ENCODE measurements around the gene LRRC9. TPM values are rescaled to one million over a fixed set of nuclear protein-coding genes. Genes with fewer than 3 reads are reported as not detected.

Gene LRRC9
- total and polyA plus RNA-seq, 2 donors (not counting 3 experiments of a cell fraction or from before 2014, with no cell fraction given) = not detected

DNA sequence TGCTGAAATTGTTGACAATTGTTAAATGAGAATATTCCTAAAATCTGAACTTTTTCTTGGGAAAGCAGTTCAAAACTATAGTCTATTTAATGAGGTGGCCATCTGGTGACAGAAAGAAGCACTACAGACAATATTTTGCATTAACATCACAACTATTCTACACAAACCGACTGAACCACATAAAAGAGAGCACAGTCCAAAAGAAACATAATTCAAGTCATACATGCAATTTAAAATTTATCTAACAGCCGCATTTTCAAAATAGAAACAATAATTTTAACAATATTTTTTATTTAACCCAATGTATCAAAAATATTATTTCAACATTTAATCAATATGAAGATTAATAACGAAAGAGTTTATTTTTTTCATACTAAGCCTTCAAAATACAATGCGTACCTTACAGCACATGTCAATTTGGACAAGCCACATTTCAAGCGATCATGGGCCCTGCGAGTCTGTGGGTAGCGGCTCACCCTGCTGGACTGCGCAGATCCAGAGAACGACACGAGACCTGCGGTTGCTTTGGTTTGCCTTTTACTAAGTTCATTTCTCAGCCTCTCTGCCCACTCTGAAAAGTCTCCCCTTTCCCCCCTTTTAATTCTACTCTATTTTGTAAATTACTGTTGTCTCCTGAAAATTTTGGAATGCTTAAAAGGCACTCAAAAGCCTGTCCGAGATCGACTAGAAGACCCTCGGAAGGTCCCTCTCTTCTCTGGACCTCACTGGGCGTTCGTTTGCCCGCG lies 947 bp upstream of the LRRC9 start:
- Histone ChIP-seq H3K4me1 (ENCODE audit: control insufficient read depth, extremely low read depth, insufficient read depth, low read length) (no peaks in the 10 kb centered on the region), H3K9ac (replicated peaks; ENCODE audit: extremely low read depth, insufficient read depth, low read length) (no peak overlapping the region), H3K4me2 (ENCODE audit: insufficient read depth, low read length) (peak overlapping the region; percentile 34), H4K20me1 (replicated peaks; ENCODE audit: control insufficient read depth, extremely low read depth, insufficient read depth, low read length) (no peaks in the 10 kb centered on the region), H3K36me3 (ENCODE audit: control insufficient read depth in 2 of 2, extremely low read depth in 1 of 2, insufficient read depth in 2 of 2, low read length in 2 of 2) (no peaks in the 10 kb centered on the region), H3K27ac (ENCODE audit: insufficient read depth, low read depth, low read length) (no peak overlapping the region), H3K79me2 (ENCODE audit: control insufficient read depth, insufficient read depth, low read length) (no peaks in the 10 kb centered on the region), H3K9me1 (replicated peaks; ENCODE audit: control insufficient read depth, extremely low read depth, insufficient read depth, low read length) (no peaks in the 10 kb centered on the region), H3K9me3 (replicated peaks; ENCODE audit: control insufficient read depth, insufficient read depth, low read length) (no peaks in the 10 kb centered on the region), H3K27me3 (ENCODE audit: control insufficient read depth in 2 of 2, insufficient read depth in 2 of 2, low read length in 2 of 2) (peaks cover 19 to 41% of the 10 kb centered on the region in 2 experiments), H2AFZ (ENCODE audit: low read depth, low read length) (no peak overlapping the region), H3K4me3 (replicated peaks in 1 of 3; ENCODE audit: insufficient read depth in 1 of 3, low read depth in 1 of 3, low read length in 3 of 3) (no peak overlapping the region)
- dilution Hi-C loops (cut with MboI; ENCODE audit: extremely low pct_ligation_motif_present, low sequenced_read_pairs) = no loop called here
- FAIRE-seq (peak; percentile 33), DNase-seq (ENCODE audit: low read depth, low spot score) (peak; percentile 38)
- no TSS peak for BruUV-seq (replicated peaks)
- CTCF ChIA-PET = interaction anchor here (0.7 to 3.1 kb wide), 18 partner anchors 15 to 412 kb away, joined by 3 to 77 read pairs (median 4); partner anchors contain the start of gene RTN1
- POLR2A ChIA-PET = no interaction called here
- intact Hi-C loops (cut with micrococcal nuclease) = loop anchor here (1.0 to 5.0 kb wide), 2 partner anchors 47 to 287 kb away; partner anchors contain the start of gene RTN1
- TF ChIP-seq FOS (IDR thresholded peaks at IDR 0.05; ENCODE audit: borderline replicate concordance, insufficient read depth, low read length) = no peak
- TF ChIP-seq, protein P1, sequence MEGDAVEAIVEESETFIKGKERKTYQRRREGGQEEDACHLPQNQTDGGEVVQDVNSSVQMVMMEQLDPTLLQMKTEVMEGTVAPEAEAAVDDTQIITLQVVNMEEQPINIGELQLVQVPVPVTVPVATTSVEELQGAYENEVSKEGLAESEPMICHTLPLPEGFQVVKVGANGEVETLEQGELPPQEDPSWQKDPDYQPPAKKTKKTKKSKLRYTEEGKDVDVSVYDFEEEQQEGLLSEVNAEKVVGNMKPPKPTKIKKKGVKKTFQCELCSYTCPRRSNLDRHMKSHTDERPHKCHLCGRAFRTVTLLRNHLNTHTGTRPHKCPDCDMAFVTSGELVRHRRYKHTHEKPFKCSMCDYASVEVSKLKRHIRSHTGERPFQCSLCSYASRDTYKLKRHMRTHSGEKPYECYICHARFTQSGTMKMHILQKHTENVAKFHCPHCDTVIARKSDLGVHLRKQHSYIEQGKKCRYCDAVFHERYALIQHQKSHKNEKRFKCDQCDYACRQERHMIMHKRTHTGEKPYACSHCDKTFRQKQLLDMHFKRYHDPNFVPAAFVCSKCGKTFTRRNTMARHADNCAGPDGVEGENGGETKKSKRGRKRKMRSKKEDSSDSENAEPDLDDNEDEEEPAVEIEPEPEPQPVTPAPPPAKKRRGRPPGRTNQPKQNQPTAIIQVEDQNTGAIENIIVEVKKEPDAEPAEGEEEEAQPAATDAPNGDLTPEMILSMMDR (IDR thresholded peaks at IDR 0.05; ENCODE audit: extremely low read depth in 1 of 2, insufficient read depth in 1 of 2, low read depth in 1 of 2, low read length in 2 of 2) = peak; percentile 4 to 21

DNA sequence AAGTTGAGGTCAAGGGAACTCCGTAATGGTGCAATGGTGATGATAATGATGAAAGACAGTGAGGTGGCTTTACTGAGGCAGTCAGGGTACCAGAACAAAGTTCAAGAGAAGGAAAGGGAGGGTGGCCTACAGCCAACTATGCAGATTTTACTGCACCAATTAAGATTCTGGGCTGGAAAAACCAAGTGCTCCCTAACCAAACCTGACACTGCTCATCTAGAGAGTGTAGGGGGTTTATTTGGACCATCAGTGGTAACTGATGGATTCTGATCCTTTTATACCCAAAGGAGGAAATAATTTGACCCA lies 387 bp downstream of the LRRC9 start:
- no peak for DNase-seq (ENCODE audit: low read depth, low spot score)
- no TSS peak for BruUV-seq (replicated peaks)
- no peak for FAIRE-seq

More for the DNA sequence above, 387 bp downstream of the LRRC9 start:
- intact Hi-C loops (cut with micrococcal nuclease) = no loop called here
- Histone ChIP-seq H3K79me2 (ENCODE audit: control insufficient read depth, insufficient read depth, low read length) (no peaks in the 10 kb centered on the region), H3K36me3 (ENCODE audit: control insufficient read depth in 2 of 2, extremely low read depth in 1 of 2, insufficient read depth in 2 of 2, low read length in 2 of 2) (no peaks in the 10 kb centered on the region), H4K20me1 (replicated peaks; ENCODE audit: control insufficient read depth, extremely low read depth, insufficient read depth, low read length) (no peaks in the 10 kb centered on the region), H3K4me3 (replicated peaks in 1 of 3; ENCODE audit: insufficient read depth in 1 of 3, low read depth in 1 of 3, low read length in 3 of 3) (no peak overlapping the region), H3K4me2 (ENCODE audit: insufficient read depth, low read length) (no peak overlapping the region), H3K4me1 (ENCODE audit: control insufficient read depth, extremely low read depth, insufficient read depth, low read length) (no peaks in the 10 kb centered on the region), H2AFZ (ENCODE audit: low read depth, low read length) (no peak overlapping the region), H3K9me3 (replicated peaks; ENCODE audit: control insufficient read depth, insufficient read depth, low read length) (no peaks in the 10 kb centered on the region), H3K27me3 (ENCODE audit: control insufficient read depth in 2 of 2, insufficient read depth in 2 of 2, low read length in 2 of 2) (peaks cover 19 to 43% of the 10 kb centered on the region in 2 experiments), H3K9ac (replicated peaks; ENCODE audit: extremely low read depth, insufficient read depth, low read length) (no peak overlapping the region), H3K9me1 (replicated peaks; ENCODE audit: control insufficient read depth, extremely low read depth, insufficient read depth, low read length) (no peaks in the 10 kb centered on the region), H3K27ac (ENCODE audit: insufficient read depth, low read depth, low read length) (no peak overlapping the region)
- TF ChIP-seq JUN (IDR thresholded peaks at IDR 0.05; ENCODE audit: borderline replicate concordance, insufficient read depth, insufficient read length, low read depth) = no peak
- TF ChIP-seq, protein P1 (IDR thresholded peaks at IDR 0.05; ENCODE audit: extremely low read depth in 1 of 2, insufficient read depth in 1 of 2, low read depth in 1 of 2, low read length in 2 of 2) = no peak
- no peak for TF ChIP-seq MAX (IDR thresholded peaks at IDR 0.05; ENCODE audit: insufficient read depth, insufficient read length)
- no peak for TF ChIP-seq MYC (IDR thresholded peaks at IDR 0.05; ENCODE audit: low read depth, low read length)
- TF ChIP-seq POLR2A (IDR thresholded peaks at IDR 0.05; ENCODE audit: low read depth, low read length) = no peak
- TF ChIP-seq POLR2AphosphoS5 (IDR thresholded peaks at IDR 0.05; ENCODE audit: insufficient read depth, low read depth, low read length) = no peak
- no peak for TF ChIP-seq GATA2 (IDR thresholded peaks at IDR 0.05; ENCODE audit: insufficient read depth, insufficient read length, low read depth, low read length)
- no peak for TF ChIP-seq FOS (IDR thresholded peaks at IDR 0.05; ENCODE audit: borderline replicate concordance, insufficient read depth, low read length)
- no peak for TF ChIP-seq EZH2 (IDR thresholded peaks at IDR 0.05; ENCODE audit: borderline replicate concordance, low read depth, low read length, severe bottlenecking)
- dilution Hi-C loops (cut with MboI; ENCODE audit: extremely low pct_ligation_motif_present, low sequenced_read_pairs) = no loop called here
- ChIA-PET CTCF (interaction anchor here (1.0 kb wide), 1 partner anchor 23 kb away, joined by 4 read pairs; no protein-coding TSS in a partner anchor), POLR2A (no interaction called here)
